ENCODE results near the gene DCAF15.
"Not testable (repeated sequence)": the region's sequence is repeated elsewhere in the genome, so short reads cannot be mapped to it uniquely, and the experiment has no call there.

The DCAF15 gene

GRCh38 chr19:13920524-13920923, 31.8 kb upstream of the DCAF15 start:
- ChIA-PET POLR2A (no interaction called here), CTCF (no interaction called here)
- DNase-seq (ENCODE audit: extremely low spot score), result no peak
- no peak for TF ChIP-seq CTCF (IDR thresholded peaks at IDR 0.05; ENCODE audit: control extremely low read depth, extremely low read depth, low read depth, missing control alignments)

GRCh38 chr19:13920940-13921747, 31.2 kb upstream of the DCAF15 start:
- POLR2A ChIA-PET, result interaction anchor here (0.6 kb wide), 1 partner anchor 10 kb away, joined by 4 read pairs; no protein-coding TSS in a partner anchor
- DNase-seq (ENCODE audit: extremely low spot score), result no peak
- CTCF ChIA-PET, result interaction anchor here (1.0 to 2.5 kb wide), 3 partner anchors 10 to 127 kb away, joined by 3 to 5 read pairs (median 4); partner anchors contain the start of gene IL27RA
- TF ChIP-seq CTCF (IDR thresholded peaks at IDR 0.05; ENCODE audit: control extremely low read depth, extremely low read depth, low read depth, missing control alignments), result no peak

- POLR2A ChIA-PET; DNase-seq (ENCODE audit: extremely low spot score): not testable (repeated sequence)
- CTCF ChIA-PET, result interaction anchor here (1.4 to 2.5 kb wide), 2 partner anchors 110 to 126 kb away, joined by 3 to 5 read pairs; partner anchors contain the start of gene IL27RA
Measured at GRCh38 chr19:13922118-13922517, 30.2 kb upstream of the DCAF15 start.

GRCh38 chr19:13923194-13923987, 28.9 kb upstream of the DCAF15 start:
- TF ChIP-seq CTCF (IDR thresholded peaks at IDR 0.05; ENCODE audit: control extremely low read depth, extremely low read depth, low read depth, missing control alignments), result no peak
- CTCF ChIA-PET, result interaction anchor here (2.5 kb wide), 1 partner anchor 125 kb away, joined by 5 read pairs; no protein-coding TSS in a partner anchor
- no peak for DNase-seq (ENCODE audit: extremely low spot score)
- POLR2A ChIA-PET, result no interaction called here

GRCh38 chr19:13926010-13926409, 26.3 kb upstream of the DCAF15 start:
- TF ChIP-seq CTCF (IDR thresholded peaks at IDR 0.05; ENCODE audit: control extremely low read depth, extremely low read depth, low read depth, missing control alignments), result no peak
- DNase-seq (ENCODE audit: extremely low spot score), result no peak
- ChIA-PET POLR2A (no interaction called here), CTCF (interaction anchor here (0.9 kb wide), 1 partner anchor 10 kb away, joined by 3 read pairs; no protein-coding TSS in a partner anchor)

- DNase-seq (ENCODE audit: extremely low spot score), result no peak
- POLR2A ChIA-PET, result no interaction called here
- CTCF ChIA-PET, result interaction anchor here (0.9 to 1.1 kb wide), 2 partner anchors 11 to 144 kb away, joined by 3 read pairs; no protein-coding TSS in a partner anchor
- TF ChIP-seq CTCF (IDR thresholded peaks at IDR 0.05; ENCODE audit: control extremely low read depth, extremely low read depth, low read depth, missing control alignments), result no peak
Measured at GRCh38 chr19:13926715-13927114, 25.6 kb upstream of the DCAF15 start.
